ENCODE results near the gene PTPRR. TPM values are rescaled to one million over a fixed set of nuclear protein-coding genes. Genes with fewer than 3 reads are reported as not detected.

The PTPRR gene, protein sequence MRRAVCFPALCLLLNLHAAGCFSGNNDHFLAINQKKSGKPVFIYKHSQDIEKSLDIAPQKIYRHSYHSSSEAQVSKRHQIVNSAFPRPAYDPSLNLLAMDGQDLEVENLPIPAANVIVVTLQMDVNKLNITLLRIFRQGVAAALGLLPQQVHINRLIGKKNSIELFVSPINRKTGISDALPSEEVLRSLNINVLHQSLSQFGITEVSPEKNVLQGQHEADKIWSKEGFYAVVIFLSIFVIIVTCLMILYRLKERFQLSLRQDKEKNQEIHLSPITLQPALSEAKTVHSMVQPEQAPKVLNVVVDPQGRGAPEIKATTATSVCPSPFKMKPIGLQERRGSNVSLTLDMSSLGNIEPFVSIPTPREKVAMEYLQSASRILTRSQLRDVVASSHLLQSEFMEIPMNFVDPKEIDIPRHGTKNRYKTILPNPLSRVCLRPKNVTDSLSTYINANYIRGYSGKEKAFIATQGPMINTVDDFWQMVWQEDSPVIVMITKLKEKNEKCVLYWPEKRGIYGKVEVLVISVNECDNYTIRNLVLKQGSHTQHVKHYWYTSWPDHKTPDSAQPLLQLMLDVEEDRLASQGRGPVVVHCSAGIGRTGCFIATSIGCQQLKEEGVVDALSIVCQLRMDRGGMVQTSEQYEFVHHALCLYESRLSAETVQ
- under 1 TPM in 1 of 2 donors, not detected in 1; 0.08 TPM for total RNA-seq
- polyA plus RNA-seq: under 1 TPM in 1 of 2 donors, not detected in 1; 0.02 TPM

- H3K27ac ChIP-seq (ENCODE audit: low read depth in 1 of 2, low read length in 2 of 2): no peak within 1 kb of the TSS
- DNase-seq (ENCODE audit: low spot score): no peak
- no peaks in the 10 kb centered on the region for H3K36me3 ChIP-seq (ENCODE audit: control insufficient read depth in 4 of 4, insufficient read depth in 3 of 4, low read depth in 1 of 4, low read length in 3 of 4)
- no peak within 1 kb of the TSS for H3K4me3 ChIP-seq (ENCODE audit: low read depth in 1 of 3, low read length in 3 of 3)
- peaks cover 0 to 4% (median 0%) of the 10 kb centered on the region in 4 donors for H3K27me3 ChIP-seq (ENCODE audit: control insufficient read depth in 4 of 4, insufficient read depth in 4 of 4, low read length in 3 of 4)
- 5% methylated on average over 29 of the region's 29 CpGs for WGBS
- no peaks in the 10 kb centered on the region for H3K9me3 ChIP-seq (ENCODE audit: control insufficient read depth in 4 of 4, low read length in 3 of 4)
- TF ChIP-seq CTCF (IDR thresholded peaks at IDR 0.05; ENCODE audit: low read depth, low read length, missing input control): no peak
- TF ChIP-seq RXRA (IDR thresholded peaks at IDR 0.05): no peak
- TF ChIP-seq, protein P1, sequence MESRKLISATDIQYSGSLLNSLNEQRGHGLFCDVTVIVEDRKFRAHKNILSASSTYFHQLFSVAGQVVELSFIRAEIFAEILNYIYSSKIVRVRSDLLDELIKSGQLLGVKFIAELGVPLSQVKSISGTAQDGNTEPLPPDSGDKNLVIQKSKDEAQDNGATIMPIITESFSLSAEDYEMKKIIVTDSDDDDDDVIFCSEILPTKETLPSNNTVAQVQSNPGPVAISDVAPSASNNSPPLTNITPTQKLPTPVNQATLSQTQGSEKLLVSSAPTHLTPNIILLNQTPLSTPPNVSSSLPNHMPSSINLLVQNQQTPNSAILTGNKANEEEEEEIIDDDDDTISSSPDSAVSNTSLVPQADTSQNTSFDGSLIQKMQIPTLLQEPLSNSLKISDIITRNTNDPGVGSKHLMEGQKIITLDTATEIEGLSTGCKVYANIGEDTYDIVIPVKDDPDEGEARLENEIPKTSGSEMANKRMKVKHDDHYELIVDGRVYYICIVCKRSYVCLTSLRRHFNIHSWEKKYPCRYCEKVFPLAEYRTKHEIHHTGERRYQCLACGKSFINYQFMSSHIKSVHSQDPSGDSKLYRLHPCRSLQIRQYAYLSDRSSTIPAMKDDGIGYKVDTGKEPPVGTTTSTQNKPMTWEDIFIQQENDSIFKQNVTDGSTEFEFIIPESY (IDR thresholded peaks at IDR 0.05): no peak
- no peak for TF ChIP-seq EGR1 (IDR thresholded peaks at IDR 0.05; ENCODE audit: low read depth in 2 of 2)
- TF ChIP-seq HNF4G (IDR thresholded peaks at IDR 0.05): no peak
- no peak for TF ChIP-seq REST (IDR thresholded peaks at IDR 0.05)
- no peak for TF ChIP-seq JUND (IDR thresholded peaks at IDR 0.05)
- TF ChIP-seq RAD21 (IDR thresholded peaks at IDR 0.05): no peak
- TF ChIP-seq ATF3 (IDR thresholded peaks at IDR 0.05): no peak
- no peak for TF ChIP-seq GABPA (IDR thresholded peaks at IDR 0.05 in 1 of 2, conservative IDR thresholded peaks at IDR 0.05 in 1 of 2)
- no peak for TF ChIP-seq FOXA1 (IDR thresholded peaks at IDR 0.05)
- TF ChIP-seq FOXA2 (IDR thresholded peaks at IDR 0.05): no peak
- TF ChIP-seq HNF4A (conservative IDR thresholded peaks at IDR 0.05): no peak
- no peak for TF ChIP-seq TAF1 (conservative IDR thresholded peaks at IDR 0.05)
- peaks cover 0 to 2% (median 0%) of the 10 kb centered on the region in 4 donors for H3K4me1 ChIP-seq (ENCODE audit: control insufficient read depth in 4 of 4, insufficient read depth in 4 of 4, low read length in 3 of 4)
- H3K9ac ChIP-seq (ENCODE audit: low read depth in 1 of 2, low read length in 2 of 2): no peak within 1 kb of the TSS
These were observed at the start of gene PTPRR for GRCh38 chr12:70920251-70920851. Gene PTPRR (minus strand): TSS chr12:70920738. CDS start chr12:70920390, 348 bp downstream.

All from liver (tissue), 9 donors.